Measurements from ENCODE around the gene NCK2.
A peak's percentile ranks its signal among the peaks of the same experiment; 100 is the strongest.

The NCK2 gene

GRCh38 chr2:105815401-105815800 lies 70.7 kb downstream of the NCK2 start:
- no peak for TF ChIP-seq CTCF (IDR thresholded peaks at IDR 0.05; ENCODE audit: extremely low read depth, insufficient read depth, missing control alignments)
- DNase-seq (ENCODE audit: low spot score) = no peak
- in situ Hi-C loops (cut with MboI; ENCODE audit: low pct_unique_long_range_greater_than_20kb, low sequenced_read_pairs, unreplicated experiment) = no loop called here

- no peak for DNase-seq (ENCODE audit: low spot score)
- in situ Hi-C loops (cut with MboI; ENCODE audit: low pct_unique_long_range_greater_than_20kb, low sequenced_read_pairs, unreplicated experiment) = no loop called here
- TF ChIP-seq CTCF (IDR thresholded peaks at IDR 0.05; ENCODE audit: extremely low read depth, insufficient read depth, missing control alignments) = no peak
Observed at GRCh38 chr2:105820151-105820550, 75.4 kb downstream of the NCK2 start.

- TF ChIP-seq CTCF (IDR thresholded peaks at IDR 0.05; ENCODE audit: extremely low read depth, insufficient read depth, missing control alignments) = no peak
- DNase-seq (ENCODE audit: low spot score) = no peak
- in situ Hi-C loops (cut with MboI; ENCODE audit: low pct_unique_long_range_greater_than_20kb, low sequenced_read_pairs, unreplicated experiment) = no loop called here
Observed at GRCh38 chr2:105820691-105821090, 76.0 kb downstream of the NCK2 start.

- in situ Hi-C loops (cut with MboI; ENCODE audit: low pct_unique_long_range_greater_than_20kb, low sequenced_read_pairs, unreplicated experiment) = no loop called here
- no peak for DNase-seq (ENCODE audit: low spot score)
Observed at GRCh38 chr2:105821428-105822125, 76.9 kb downstream of the NCK2 start.

GRCh38 chr2:105822186-105822585 lies 77.5 kb downstream of the NCK2 start:
- TF ChIP-seq CTCF (IDR thresholded peaks at IDR 0.05; ENCODE audit: extremely low read depth, insufficient read depth, missing control alignments) = no peak
- DNase-seq (ENCODE audit: low spot score) = peak; percentile 64

More at GRCh38 chr2:105821428-105822125, 76.9 kb downstream of the NCK2 start:
- no peak for TF ChIP-seq CTCF (IDR thresholded peaks at IDR 0.05; ENCODE audit: extremely low read depth, insufficient read depth, missing control alignments)

GRCh38 chr2:105824446-105824845 lies 79.7 kb downstream of the NCK2 start:
- no peak for DNase-seq (ENCODE audit: low spot score)
- no peak for TF ChIP-seq CTCF (IDR thresholded peaks at IDR 0.05; ENCODE audit: extremely low read depth, insufficient read depth, missing control alignments)
- in situ Hi-C loops (cut with MboI; ENCODE audit: low pct_unique_long_range_greater_than_20kb, low sequenced_read_pairs, unreplicated experiment) = no loop called here

More at GRCh38 chr2:105822186-105822585, 77.5 kb downstream of the NCK2 start:
- in situ Hi-C loops (cut with MboI; ENCODE audit: low pct_unique_long_range_greater_than_20kb, low sequenced_read_pairs, unreplicated experiment) = no loop called here
